Right cardiac atrium (tissue), 5 donors: ENCODE data around the gene METTL21C. TPM values are rescaled to one million over a fixed set of nuclear protein-coding genes. Genes with fewer than 3 reads are reported as not detected.
A peak's percentile ranks its signal among the peaks of the same experiment; 100 is the strongest.

Experiments used
- ATAC-seq, 2 donors: fragments of 200-7000 bp; cut with Tn5 transposase; one replicate each; pipeline versions ENCODE4 v1.8.0 to v1.9.1; 2020; ENCODE audit warnings: moderate library complexity in 2 of 2, mild to moderate bottlenecking in 1 of 2
- DNase-seq, 3 donors: peaks; one replicate each; pipeline ENCODE4 v3.0.0-alpha.2; 2020
- H3K27ac ChIP-seq: one replicate; pipeline ENCODE4 v1.5.1; 2013; ENCODE audit warnings: mild to moderate bottlenecking, low read length, control low read depth, moderate library complexity
- H3K27me3 ChIP-seq: one replicate; pipeline ENCODE4 v1.6.1; 2013; ENCODE audit not compliant: control insufficient read depth, insufficient read depth
- H3K4me1 ChIP-seq: one replicate; pipeline ENCODE4 v1.6.1; 2013; ENCODE audit warnings: low read length; ENCODE audit not compliant: control insufficient read depth, insufficient read depth
- H3K4me3 ChIP-seq: one replicate; pipeline ENCODE4 v1.5.1; 2013; ENCODE audit warnings: low read length, control low read depth
- H3K9me3 ChIP-seq: one replicate; pipeline ENCODE4 v1.6.1; 2013; ENCODE audit warnings: low read length; ENCODE audit not compliant: control insufficient read depth
- WGBS: extraction: QIAGEN DNeasy Blood & Tissue Kit; methylation state at CpG from one replicate; pipeline ENCODE4 v1.1.7; 2013; 5-methylcytosine and 5-hydroxymethylcytosine counted together
- intact Hi-C, 4 donors: fragments of 100-400 bp; cut with DNase I; formaldehyde crosslinking; loops; one replicate each; pipeline versions ENCODE4 v1.11.0 to v1.14.0; 2022 to 2023
- polyA plus RNA-seq: library from polyadenylated mRNA; stranded (reverse); fragments of 200-250 nt; gene quantifications from one replicate; pipeline ENCODE4 v1.2.3, GENCODE V29; 2013
- total RNA-seq, 4 donors: library from RNA; stranded (reverse); fragmentation: NEBNext Ultra II Directional; extraction: Animal tissue kit (Norgen Biotek cat#: 25700); gene quantifications; one replicate each; pipeline ENCODE4 v1.2.1, GENCODE V29; 2021
- donor health status: healthy with polysubstance abuse.
- donor health status: DM: no; HTN: yes; CAD: no.
- donor health status: DM: no; HTN: no; CAD: no.
- donor health status: DM: no; HTN: yes; CAD: no; lungs with severe emphysema.
- donor health status: DM: yes; HTN: yes; CAD: no.

The METTL21C gene
- total and polyA plus RNA-seq, 5 donors, result not detected

DNA sequence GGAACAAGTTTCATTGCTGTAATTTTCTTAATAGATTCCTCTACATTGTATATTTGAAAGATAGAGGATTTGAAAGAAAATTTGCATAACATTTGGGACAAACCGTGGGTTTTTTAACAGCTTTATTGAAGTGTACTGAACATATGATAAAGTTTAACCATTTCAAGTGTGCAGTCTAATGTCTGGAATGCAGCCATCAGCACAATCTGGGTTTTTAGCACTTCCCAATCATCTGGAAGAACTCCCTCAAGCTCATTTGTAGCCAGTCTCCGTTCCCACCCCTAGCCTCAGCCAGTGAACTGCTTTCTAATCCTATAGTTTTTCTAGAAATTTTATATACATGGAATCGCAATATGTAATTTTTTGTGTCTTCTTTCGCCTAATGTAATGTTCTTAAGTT, 12.6 kb downstream of the METTL21C start:
- 62% methylated on average over 4 of the region's 4 CpGs for WGBS
- Histone ChIP-seq H3K4me3 (no peak overlapping the region), H3K27ac (no peak overlapping the region), H3K4me1 (no peaks in the 10 kb centered on the region), H3K27me3 (no peaks in the 10 kb centered on the region), H3K9me3 (no peaks in the 10 kb centered on the region)
- intact Hi-C loops, result no loop called here
- no peak for ATAC-seq
- no peak for DNase-seq

DNA sequence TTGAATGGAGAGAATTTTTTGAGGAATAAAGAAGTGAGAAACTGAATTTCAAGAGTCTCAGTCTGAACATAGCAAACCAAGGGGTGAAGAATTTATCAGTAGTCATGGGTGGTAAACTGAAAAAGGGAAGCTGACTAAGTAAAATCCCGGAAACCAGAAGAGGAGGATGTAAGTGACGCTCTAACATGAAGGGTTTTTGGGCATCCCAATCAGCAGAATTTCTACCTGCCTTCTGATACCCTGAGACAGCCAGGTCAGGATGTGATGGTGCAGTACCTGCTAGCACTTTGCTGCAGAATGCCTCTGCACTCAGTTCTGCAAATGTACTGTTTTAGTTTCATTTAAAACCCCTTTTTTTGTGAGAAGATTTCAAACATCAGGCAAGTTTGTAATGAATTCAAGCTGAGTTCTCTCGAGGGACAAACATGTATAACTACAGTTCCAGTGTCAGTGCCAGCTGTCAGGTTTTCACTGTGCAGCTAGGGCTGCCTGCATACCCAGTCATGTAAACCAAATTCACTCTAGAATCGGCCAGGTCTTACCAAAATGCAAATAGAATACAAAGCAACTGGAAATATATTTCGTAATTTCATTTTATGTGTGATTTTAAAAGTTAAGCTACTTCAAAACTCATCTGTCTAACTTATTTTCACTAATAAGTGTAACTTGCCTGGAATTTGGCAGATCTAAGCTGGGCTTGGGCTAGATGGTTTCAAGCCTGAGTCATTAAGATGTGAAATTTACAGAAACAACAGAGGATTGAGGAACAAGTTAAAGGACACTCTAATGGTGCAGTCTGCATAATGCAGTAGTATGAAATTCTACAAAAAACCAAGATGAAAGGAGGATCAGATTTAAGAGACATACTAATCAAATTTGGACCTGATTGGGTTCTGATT, 13.8 kb downstream of the METTL21C start:
- no peaks in the 10 kb centered on the region for H3K9me3 ChIP-seq
- no peak for DNase-seq
- peak in 1 of 2 donors; percentile 16 for ATAC-seq
- no peak overlapping the region for H3K27ac ChIP-seq
- no peaks in the 10 kb centered on the region for H3K4me1 ChIP-seq
- 75% methylated on average over 5 of the region's 5 CpGs for WGBS
- H3K27me3 ChIP-seq, result no peaks in the 10 kb centered on the region
- no peak overlapping the region for H3K4me3 ChIP-seq
- intact Hi-C loops, result no loop called here

DNA sequence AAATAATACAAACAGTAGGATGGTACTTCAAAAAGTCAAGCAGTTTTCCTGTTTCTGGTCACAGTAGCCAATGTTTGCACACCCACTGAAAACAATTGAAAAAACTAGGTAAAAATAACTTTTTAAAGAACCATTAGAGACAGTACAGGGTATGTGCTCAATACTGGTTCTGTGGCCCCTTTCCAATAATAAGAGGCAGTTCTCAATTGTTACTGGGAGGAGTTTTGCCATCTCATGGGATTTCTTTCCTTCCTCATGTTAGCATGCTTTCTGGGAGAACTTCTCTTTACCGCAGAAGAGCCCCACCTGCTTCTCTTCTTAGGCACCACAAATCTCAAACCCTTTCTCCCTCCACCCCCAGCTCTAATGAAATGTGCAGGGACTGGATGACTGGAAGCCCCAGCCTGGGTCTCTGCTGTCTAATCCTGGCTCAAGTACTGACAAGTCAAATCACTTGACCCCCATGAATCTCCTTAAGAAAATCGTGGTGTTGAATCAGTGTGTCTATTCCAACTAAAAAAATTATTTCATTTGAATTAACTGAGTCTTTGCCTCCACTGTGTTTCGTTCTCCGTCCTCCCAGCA, 14.6 kb downstream of the METTL21C start:
- Histone ChIP-seq H3K27ac (no peak overlapping the region), H3K4me1 (no peaks in the 10 kb centered on the region), H3K4me3 (no peak overlapping the region), H3K27me3 (no peaks in the 10 kb centered on the region), H3K9me3 (no peaks in the 10 kb centered on the region)
- intact Hi-C loops, result no loop called here
- ATAC-seq (no peak), DNase-seq (no peak)
- 60% methylated on average over 4 of the region's 4 CpGs for WGBS

DNA sequence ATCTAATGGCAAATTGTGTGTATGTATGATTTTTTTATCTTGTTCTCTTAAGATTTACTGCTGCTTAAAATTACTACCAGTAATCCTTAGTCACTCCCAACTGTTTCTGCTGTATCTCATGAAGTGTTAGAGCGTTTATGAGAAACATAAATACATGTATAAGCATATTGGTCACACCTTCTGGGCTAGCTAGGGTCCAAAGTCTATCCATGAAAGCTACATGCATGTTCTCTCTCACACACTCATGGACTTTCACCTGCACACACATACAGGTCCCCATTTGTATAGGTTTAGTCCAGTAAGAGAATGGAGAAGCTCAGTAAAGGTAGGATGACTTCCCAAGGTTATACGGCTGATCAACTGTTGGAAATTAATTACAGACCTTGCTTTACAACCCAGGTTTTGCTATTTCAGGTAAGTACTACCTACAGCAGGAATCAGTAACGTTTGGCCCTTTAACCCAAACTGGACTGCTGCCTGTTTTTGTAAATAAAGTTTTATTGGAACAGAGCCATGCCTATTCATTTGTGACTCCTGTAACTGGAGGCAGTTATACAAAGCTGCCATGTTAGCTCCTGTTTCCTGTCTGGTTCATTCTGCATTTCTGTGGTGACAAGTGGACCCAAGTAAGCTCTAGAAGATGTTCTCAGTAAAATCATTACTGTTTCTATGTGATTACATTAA, 15.3 kb downstream of the METTL21C start:
- H3K4me1 ChIP-seq, result no peaks in the 10 kb centered on the region
- ATAC-seq, result no peak
- no peaks in the 10 kb centered on the region for H3K27me3 ChIP-seq
- no peak overlapping the region for H3K4me3 ChIP-seq
- intact Hi-C loops, result no loop called here
- H3K27ac ChIP-seq, result no peak overlapping the region
- H3K9me3 ChIP-seq, result no peaks in the 10 kb centered on the region
- 57% methylated on average over 3 of the region's 3 CpGs for WGBS
- no peak for DNase-seq

DNA sequence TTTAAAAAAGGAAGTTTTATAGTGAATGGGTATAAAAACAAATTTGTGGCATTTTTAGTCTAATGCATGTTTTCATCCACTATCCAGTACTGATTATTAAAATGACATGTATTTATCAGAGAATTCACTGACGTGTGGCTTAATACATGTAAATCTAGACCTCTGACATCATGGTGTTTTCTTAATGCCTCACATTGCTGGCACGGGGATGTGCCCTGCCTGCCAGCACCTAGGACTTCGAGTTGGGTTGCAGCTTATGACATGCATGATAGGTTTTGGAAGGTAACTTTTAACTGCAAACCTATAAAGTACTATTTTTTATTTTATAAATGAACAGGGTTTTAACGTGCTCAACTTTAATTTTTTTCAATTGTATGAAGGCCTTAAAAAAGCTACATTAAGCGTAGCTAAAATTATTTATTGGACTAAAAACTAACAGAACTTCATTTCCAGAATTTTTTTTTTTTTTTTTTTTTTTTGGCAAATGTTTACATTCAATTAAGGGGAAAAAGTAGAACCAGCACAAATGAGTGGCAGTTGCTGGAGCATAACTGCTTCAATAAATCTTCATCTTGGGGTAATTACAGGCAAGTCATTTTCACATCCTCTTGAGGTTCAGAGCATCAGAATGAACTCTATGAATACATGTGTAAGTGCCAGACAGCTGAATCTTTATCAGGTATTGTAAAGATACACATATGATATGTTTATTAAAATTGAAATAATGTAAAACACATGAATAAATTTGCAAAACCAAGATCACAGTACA, 16.3 kb downstream of the METTL21C start:
- H3K4me1 ChIP-seq, result no peaks in the 10 kb centered on the region
- 72% methylated on average over 5 of the region's 5 CpGs for WGBS
- no peak for ATAC-seq

DNA sequence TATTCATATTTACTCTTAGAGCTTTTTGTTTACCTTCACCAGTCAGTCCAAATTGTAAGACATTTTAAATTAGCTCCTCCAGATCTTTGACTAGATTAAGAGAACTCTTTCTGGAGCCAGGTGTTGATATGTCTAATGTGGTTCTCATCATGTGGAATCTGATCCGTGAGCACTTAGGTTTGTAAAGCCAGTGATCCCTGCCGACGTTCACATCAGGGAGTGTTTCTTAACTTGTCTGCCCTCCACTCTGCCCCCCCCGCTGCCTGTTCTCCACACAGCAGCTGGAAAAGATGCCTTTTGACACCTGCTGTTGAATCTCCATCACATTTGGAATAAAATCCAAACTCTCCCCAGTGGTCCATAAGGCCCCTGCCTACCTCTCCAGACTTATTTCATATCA, 17.7 kb downstream of the METTL21C start:
- Histone ChIP-seq H3K27ac (no peak overlapping the region), H3K27me3 (no peaks in the 10 kb centered on the region), H3K4me1 (no peaks in the 10 kb centered on the region), H3K4me3 (no peak overlapping the region), H3K9me3 (no peaks in the 10 kb centered on the region)
- ATAC-seq (no peak), DNase-seq (no peak)
- intact Hi-C loops, result no loop called here
- WGBS, result 88% methylated on average over 4 of the region's 4 CpGs

More for the DNA sequence above, 16.3 kb downstream of the METTL21C start:
- H3K27me3 ChIP-seq, result no peaks in the 10 kb centered on the region
- intact Hi-C loops, result no loop called here
- H3K9me3 ChIP-seq, result no peaks in the 10 kb centered on the region
- no peak overlapping the region for H3K27ac ChIP-seq
- no peak for DNase-seq
- no peak overlapping the region for H3K4me3 ChIP-seq

DNA sequence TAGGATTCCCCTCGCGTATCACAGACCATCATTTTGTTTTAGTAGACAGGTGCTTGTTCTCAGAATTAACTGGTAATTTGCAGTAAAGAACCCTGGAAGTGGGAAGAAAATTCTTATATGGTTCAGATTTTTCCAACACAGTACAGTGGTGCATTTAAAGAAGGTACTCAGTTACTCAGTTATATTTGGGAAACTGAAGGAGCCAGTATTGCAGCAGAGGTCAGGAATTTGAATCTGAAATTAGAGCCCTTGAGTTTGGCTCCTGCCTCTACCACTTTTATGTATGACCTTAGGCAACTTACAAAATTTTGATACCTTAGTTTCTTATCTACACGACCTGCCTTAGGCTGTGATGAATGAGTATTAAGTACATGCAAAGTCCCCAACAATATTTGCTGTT, 19.7 kb downstream of the METTL21C start:
- intact Hi-C loops, result no loop called here
- Histone ChIP-seq H3K9me3 (no peaks in the 10 kb centered on the region), H3K27ac (no peak overlapping the region), H3K27me3 (no peaks in the 10 kb centered on the region), H3K4me1 (no peaks in the 10 kb centered on the region), H3K4me3 (no peak overlapping the region)
- ATAC-seq (no peak), DNase-seq (no peak)
- 82% methylated on average over 3 of the region's 3 CpGs for WGBS

DNA sequence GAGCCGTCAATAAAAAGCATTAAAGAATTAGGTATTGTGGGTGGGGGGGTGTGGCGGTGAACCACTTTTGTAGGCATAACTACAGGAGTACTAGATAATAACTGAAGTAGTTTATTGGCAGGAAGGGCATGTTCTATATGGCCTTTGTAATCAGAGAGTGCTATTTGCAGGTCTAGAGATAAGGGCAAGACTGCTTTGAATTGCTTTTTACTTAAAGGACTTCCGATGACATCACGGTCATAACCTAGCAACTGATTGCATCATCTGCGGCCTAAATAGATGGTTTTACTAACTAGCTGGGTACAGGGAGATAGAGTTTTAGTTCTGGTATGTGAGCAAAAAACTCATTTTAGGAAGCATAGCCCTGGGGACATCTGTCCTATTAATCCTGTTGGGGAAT, 24.7 kb downstream of the METTL21C start:
- Histone ChIP-seq H3K9me3 (no peaks in the 10 kb centered on the region), H3K4me3 (no peak overlapping the region), H3K27ac (no peak overlapping the region), H3K27me3 (no peaks in the 10 kb centered on the region), H3K4me1 (no peaks in the 10 kb centered on the region)
- intact Hi-C loops, result no loop called here
- no peak for DNase-seq
- WGBS, result 59% methylated on average over 5 of the region's 5 CpGs
- ATAC-seq, result no peak

DNA sequence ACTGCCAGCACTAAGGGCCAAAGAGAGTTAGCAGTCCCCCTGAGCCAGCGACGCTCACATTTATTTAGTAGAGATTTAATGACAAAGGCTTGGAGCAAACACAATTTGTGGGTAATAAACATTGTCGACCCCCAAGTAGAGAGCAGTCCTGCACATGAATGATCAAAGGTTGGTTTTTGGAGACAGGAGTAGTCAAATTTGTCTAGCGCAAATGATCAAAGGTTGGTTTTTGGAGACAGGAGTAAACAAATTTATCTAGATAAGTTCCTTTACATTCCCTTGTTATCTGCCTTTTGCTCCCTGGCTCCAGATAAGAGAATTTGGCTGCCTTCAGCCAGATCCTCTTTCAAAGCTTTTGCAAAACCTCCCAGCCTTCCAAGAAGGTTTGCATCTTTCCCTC, 26.9 kb downstream of the METTL21C start:
- intact Hi-C loops, result no loop called here
- Histone ChIP-seq H3K4me3 (no peak overlapping the region), H3K27me3 (no peaks in the 10 kb centered on the region), H3K9me3 (no peaks in the 10 kb centered on the region), H3K27ac (no peak overlapping the region), H3K4me1 (no peaks in the 10 kb centered on the region)
- DNase-seq (no peak), ATAC-seq (no peak)
- WGBS, result 97% methylated on average over 4 of the region's 4 CpGs

DNA sequence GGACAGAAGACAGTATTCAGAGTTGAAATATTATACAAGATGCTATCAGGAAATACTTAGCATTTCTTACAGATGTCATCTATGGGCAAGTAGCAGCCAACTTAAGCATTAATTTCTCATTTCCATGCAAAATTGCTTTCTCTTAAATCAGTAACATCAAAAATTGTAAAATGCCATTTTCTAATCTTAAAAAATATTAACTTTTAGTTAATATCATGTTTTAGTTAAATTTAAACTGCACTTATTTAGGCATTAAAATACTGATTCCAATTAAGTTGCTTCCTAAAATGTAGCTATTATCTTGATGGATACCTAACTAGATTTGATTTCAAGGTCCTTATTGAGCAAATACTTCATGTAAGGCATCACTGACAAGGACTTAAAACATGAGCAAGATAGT, 27.8 kb downstream of the METTL21C start:
- Histone ChIP-seq H3K4me1 (no peaks in the 10 kb centered on the region), H3K4me3 (no peak overlapping the region), H3K9me3 (no peaks in the 10 kb centered on the region), H3K27me3 (no peaks in the 10 kb centered on the region), H3K27ac (no peak overlapping the region)
- DNase-seq (no peak), ATAC-seq (no peak)
- intact Hi-C loops, result no loop called here
